IPS DF 6.9 (cell line): ENCODE results near the gene TMEM214.

Source experiments
- DNase-seq: peaks from one replicate; pipeline ENCODE4 v3.0.0-alpha.2; 2013; ENCODE audit warnings: low read depth, low spot score
- H3K27ac ChIP-seq: one replicate; pipeline ENCODE4 v1.5.1; 2013; ENCODE audit warnings: low read length, control low read depth
- H3K27me3 ChIP-seq: 2 replicates; pipeline ENCODE4 v1.6.1; 2013; ENCODE audit warnings: mild to moderate bottlenecking, low read length; ENCODE audit not compliant: control insufficient read depth, insufficient read depth
- H3K36me3 ChIP-seq: 2 replicates; pipeline ENCODE4 v1.6.1; 2013; ENCODE audit warnings: low read length; ENCODE audit not compliant: control insufficient read depth, insufficient read depth
- H3K4me1 ChIP-seq: 2 replicates; pipeline ENCODE4 v1.6.1; 2013; ENCODE audit warnings: low read length; ENCODE audit not compliant: control insufficient read depth, insufficient read depth
- H3K4me3 ChIP-seq: 2 replicates; pipeline ENCODE4 v1.5.1; 2013; ENCODE audit warnings: mild to moderate bottlenecking, low read length
- H3K9me3 ChIP-seq: 2 replicates; pipeline ENCODE4 v1.6.1; 2013; ENCODE audit warnings: low read length, inconsistent platforms; ENCODE audit not compliant: control insufficient read depth, insufficient read depth
- WGBS: extraction: QIAGEN DNeasy Blood & Tissue Kit; methylation state at CpG from one replicate; pipeline ENCODE4 v1.1.7; 2013; ENCODE audit warnings: mixed read lengths, missing lambda C conversion rate; ENCODE audit not compliant: insufficient read length, insufficient coverage; 5-methylcytosine and 5-hydroxymethylcytosine counted together

The TMEM214 gene

DNA sequence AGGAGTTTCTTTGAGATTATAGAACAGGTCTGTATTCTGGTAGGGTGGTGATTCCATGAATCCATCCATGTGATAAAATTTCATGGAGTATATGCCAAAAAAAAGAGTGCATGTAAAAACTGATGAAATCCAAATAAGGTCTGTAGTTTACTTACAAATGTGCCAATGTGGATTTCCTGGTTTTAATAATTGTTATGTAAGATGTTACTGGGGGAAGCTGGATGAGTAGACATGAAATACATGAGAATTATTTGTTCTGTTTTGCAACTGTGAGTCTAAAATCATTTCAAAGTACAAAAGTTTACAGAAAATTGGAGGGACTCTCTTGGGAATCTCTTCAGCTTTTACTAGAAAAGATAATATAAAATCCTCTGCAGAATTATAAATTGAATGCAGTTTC, 23.7 kb upstream of the TMEM214 start:
- Histone ChIP-seq H3K4me3 (no peak overlapping the region), H3K4me1 (no peaks in the 10 kb centered on the region), H3K9me3 (no peaks in the 10 kb centered on the region), H3K27ac (no peak overlapping the region), H3K27me3 (no peaks in the 10 kb centered on the region), H3K36me3 (no peaks in the 10 kb centered on the region; the same call in 1 of the 2 replicates)
- DNase-seq: no peak

DNA sequence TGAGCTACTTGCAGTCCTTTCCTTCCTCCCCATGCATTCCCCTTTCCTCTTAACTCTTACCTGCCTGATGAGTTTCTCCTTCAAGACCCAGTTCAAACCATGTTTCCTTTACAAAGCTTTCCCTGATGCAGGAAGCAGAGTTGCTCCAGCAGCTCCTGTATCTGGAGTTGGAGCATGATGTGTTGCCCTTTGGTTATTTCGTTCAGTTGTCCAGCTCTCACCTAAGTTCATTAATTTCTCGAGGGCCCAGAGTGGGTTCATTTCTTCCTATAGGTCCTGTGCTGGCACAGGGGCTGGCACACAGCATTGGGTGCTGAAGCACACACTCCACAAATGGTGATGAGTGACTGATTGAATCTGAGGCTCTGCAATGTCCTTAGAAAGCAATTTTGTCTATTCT, 23.0 kb upstream of the TMEM214 start:
- H3K36me3 ChIP-seq: no peaks in the 10 kb centered on the region; the same call in 1 of the 2 replicates
- no peaks in the 10 kb centered on the region for H3K27me3 ChIP-seq
- H3K4me1 ChIP-seq: no peaks in the 10 kb centered on the region
- H3K4me3 ChIP-seq: no peak overlapping the region
- WGBS: no CpG with 5 or more reads among the region's 2 CpGs
- H3K9me3 ChIP-seq: no peaks in the 10 kb centered on the region
- H3K27ac ChIP-seq: no peak overlapping the region
- DNase-seq: no peak

DNA sequence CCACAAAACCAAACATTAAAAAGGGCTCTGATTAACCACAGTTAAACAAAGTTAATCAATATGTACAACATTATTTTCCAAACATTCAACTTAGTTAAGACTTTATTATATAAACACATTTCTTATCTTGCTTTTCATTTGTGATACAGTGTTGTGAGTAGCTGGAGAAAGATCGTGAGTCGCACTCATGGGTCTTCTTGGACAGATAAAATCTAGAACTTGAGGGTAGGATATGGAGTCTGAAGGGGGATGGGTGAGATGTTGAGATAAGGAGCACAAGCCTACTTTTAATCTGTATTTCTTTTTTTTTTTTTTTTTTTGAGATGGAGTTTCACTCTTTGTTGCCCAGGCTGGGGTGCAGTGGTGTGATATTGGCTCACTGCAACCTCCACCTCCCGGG, 22.6 kb upstream of the TMEM214 start:
- Histone ChIP-seq H3K36me3 (no peaks in the 10 kb centered on the region; the same call in 1 of the 2 replicates), H3K4me1 (no peaks in the 10 kb centered on the region), H3K9me3 (no peaks in the 10 kb centered on the region), H3K27me3 (no peaks in the 10 kb centered on the region), H3K4me3 (no peak overlapping the region), H3K27ac (no peak overlapping the region)
- WGBS: no CpG with 5 or more reads among the region's 3 CpGs
- DNase-seq: no peak

DNA sequence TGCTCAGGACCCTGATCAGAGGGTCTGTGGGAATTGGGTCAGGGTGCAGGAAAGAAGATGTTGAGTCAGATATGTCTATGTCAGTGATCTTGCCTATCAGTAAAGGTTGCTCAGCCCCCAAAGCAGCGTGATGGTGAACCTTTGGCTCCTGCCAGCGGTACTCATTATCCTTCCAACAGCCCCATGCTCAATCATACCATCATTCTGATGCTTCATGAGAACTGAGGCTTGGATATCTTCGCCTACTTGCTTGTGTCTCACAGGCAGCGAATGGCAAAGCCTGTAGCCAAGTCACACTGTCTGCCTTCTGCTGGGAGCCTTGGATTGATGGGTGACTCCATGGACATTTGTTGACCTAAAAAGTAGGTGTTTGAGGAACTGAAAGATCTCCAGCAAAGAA, 19.0 kb upstream of the TMEM214 start:
- no peak overlapping the region for H3K27ac ChIP-seq
- WGBS: no CpG with 5 or more reads among the region's 4 CpGs
- no peak overlapping the region for H3K4me3 ChIP-seq
- no peaks in the 10 kb centered on the region; the same call in 1 of the 2 replicates for H3K36me3 ChIP-seq
- no peak for DNase-seq
- H3K27me3 ChIP-seq: no peaks in the 10 kb centered on the region
- H3K4me1 ChIP-seq: no peaks in the 10 kb centered on the region; the same call in 1 of the 2 replicates
- no peaks in the 10 kb centered on the region for H3K9me3 ChIP-seq

DNA sequence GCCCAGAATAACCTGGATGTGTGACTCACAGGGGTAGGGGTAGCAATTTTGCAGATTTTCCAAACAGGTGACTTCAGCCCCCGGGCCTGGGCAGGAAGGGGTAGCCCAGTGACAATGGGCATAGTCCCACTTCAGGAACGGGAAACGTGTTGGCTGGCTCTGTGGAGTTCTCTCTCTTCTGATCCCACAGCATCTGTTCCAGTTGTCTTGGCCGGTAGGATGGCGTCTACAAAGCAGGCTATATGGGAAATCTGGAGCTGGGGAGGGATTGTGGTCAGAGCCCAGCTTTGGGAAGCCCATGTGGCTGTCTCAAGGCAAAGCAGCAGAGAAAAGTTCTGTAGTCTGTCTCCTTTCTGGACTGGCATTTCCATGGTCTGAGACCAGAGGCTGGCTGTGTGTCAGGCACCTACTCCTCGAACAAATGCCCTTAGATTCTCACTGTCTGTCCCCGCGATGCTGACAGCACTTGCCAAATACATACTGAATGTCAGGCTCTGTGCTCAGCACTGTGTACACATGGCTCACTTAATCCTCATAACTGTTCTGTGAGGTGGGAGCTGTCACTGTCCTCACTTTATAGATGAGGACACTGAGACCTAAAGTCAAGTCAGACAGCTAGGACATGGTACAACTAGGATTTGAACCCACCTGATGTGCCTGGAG, 17.9 kb upstream of the TMEM214 start:
- H3K36me3 ChIP-seq: no peaks in the 10 kb centered on the region; the same call in 1 of the 2 replicates
- no peaks in the 10 kb centered on the region for H3K27me3 ChIP-seq
- H3K4me1 ChIP-seq: no peaks in the 10 kb centered on the region; the same call in 1 of the 2 replicates
- no peak overlapping the region for H3K4me3 ChIP-seq
- no peak overlapping the region for H3K27ac ChIP-seq
- H3K9me3 ChIP-seq: no peaks in the 10 kb centered on the region
- DNase-seq: no peak
- no CpG with 5 or more reads among the region's 8 CpGs for WGBS

DNA sequence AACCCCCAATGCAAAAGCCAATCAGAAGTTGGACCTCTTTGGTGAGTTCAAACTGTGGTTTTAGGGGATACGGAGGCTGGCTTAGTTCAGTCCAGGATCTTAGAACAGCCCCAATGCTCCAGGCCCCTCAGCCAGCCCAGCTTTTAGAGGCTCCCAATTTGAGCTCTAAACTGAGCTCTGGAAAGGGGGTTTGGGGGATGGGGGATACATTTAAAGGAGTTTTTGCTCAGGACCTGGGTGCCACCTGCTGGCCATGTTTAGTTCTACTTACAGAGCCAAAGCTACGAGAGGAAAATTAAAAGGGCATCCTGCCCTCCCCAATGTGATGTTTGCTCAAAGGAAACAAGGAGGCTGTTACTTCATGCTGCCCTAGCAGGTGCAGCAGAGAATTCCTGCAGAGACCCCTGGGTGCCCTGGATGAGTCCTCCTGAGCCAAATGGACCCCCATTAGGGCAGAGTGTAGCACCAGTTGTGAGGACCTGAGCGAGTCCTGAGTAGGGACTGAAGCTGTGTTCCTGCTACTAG, 15.9 kb upstream of the TMEM214 start:
- H3K4me3 ChIP-seq: no peak overlapping the region
- H3K36me3 ChIP-seq: no peaks in the 10 kb centered on the region; the same call in 1 of the 2 replicates
- H3K27ac ChIP-seq: no peak overlapping the region
- WGBS: no CpG with 5 or more reads among the region's 3 CpGs
- peak; percentile 63 for DNase-seq
- no peaks in the 10 kb centered on the region; the same call in 1 of the 2 replicates for H3K4me1 ChIP-seq
- H3K9me3 ChIP-seq: no peaks in the 10 kb centered on the region
- H3K27me3 ChIP-seq: no peaks in the 10 kb centered on the region

DNA sequence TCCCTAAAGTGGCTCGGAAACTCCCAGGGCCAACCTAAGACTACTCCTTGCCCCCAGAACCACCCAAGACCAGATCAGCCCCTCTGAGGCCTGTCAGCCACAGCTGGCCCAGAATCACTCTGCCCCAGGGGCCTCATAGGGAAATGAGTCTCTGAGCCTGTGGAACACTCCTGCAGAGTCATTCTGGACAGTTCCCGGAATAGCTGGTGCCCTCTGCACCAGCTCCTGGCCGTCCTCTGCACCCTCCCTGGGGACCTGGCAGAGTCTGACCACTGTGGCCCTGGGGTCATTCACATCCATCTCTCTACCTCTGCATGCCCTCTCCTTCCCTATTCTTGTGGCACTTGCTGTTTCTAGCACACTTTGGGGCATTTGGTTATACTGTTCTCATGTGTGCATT, 14.6 kb upstream of the TMEM214 start:
- no peak for DNase-seq
- WGBS: no CpG with 5 or more reads among the region's 3 CpGs
- no peaks in the 10 kb centered on the region for H3K27me3 ChIP-seq
- H3K9me3 ChIP-seq: no peaks in the 10 kb centered on the region
- no peak overlapping the region for H3K4me3 ChIP-seq
- H3K4me1 ChIP-seq: no peaks in the 10 kb centered on the region; the same call in 1 of the 2 replicates
- no peaks in the 10 kb centered on the region; the same call in 1 of the 2 replicates for H3K36me3 ChIP-seq
- no peak overlapping the region for H3K27ac ChIP-seq

DNA sequence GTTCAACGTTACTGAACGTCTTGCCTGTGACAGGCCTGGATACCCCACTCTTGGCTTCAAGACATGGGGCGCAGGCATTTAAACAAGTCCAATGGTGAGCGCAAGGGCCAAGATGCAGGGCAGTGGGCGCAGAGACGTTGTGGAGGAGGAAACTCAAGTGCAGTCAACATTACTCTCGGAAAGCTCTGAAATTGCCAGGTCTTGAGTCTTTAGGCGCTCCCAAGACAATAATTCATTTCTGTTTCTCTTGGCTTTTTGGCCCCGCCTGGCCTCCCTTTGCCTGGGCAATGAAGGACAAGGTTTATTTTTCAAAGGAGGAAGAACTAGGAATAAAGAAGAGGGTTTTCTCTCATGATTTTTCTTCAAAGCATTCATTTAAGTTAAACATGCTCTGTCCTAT, 13.3 kb upstream of the TMEM214 start:
- Histone ChIP-seq H3K4me1 (peaks cover 1% of the 10 kb centered on the region; the same call in 1 of the 2 replicates), H3K27me3 (no peaks in the 10 kb centered on the region), H3K9me3 (no peaks in the 10 kb centered on the region), H3K27ac (no peak overlapping the region), H3K36me3 (no peaks in the 10 kb centered on the region; the same call in 1 of the 2 replicates), H3K4me3 (no peak overlapping the region)
- no peak for DNase-seq
- WGBS: no CpG with 5 or more reads among the region's 9 CpGs

DNA sequence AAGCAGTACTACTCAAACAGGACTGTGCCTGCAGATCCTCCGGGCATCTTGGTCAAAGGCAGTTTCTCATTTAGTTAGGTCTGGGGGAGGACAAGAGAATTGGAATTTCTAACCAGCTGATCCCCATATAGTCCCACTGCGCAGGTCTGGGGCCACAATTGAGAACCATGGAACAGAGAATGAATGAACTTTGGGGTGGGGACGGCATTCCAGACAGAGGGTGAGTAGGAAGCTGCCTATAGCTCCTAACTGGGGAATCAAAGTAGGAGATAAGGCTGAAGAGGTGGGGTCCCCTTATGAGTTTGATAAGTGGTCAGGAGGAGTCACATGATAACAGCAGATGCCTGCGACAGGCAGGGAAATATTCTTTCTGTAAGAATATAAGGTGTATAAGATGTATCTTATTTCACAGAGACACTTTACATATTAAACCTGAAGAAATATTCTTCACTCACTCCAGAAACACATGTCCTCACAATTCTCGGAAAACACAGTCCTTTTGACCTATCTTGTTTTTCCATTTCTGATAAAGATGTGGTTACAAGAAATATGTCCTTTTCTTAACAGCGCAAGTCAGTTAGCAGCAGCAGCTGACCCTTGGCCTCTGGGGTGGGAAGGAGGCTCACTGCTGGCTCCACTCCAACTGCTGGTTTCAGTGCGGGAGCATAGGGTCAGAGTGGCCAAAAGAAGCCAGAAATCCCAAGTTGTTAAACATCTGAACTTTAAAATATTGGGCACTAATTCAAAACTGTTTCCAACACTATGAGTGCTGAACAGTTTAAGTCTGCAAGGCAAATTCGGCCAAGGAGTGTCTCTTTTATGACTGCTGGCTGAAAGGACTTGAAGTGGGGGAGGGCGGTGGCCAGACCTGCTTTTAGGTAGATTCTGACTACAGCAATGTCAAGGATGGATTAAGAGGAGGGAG, 12.6 kb upstream of the TMEM214 start:
- Histone ChIP-seq H3K4me1 (peaks cover 1% of the 10 kb centered on the region; the same call in 1 of the 2 replicates), H3K4me3 (no peak overlapping the region), H3K27ac (no peak overlapping the region), H3K9me3 (no peaks in the 10 kb centered on the region), H3K36me3 (no peaks in the 10 kb centered on the region), H3K27me3 (no peaks in the 10 kb centered on the region)
- WGBS: no CpG with 5 or more reads among the region's 9 CpGs
- DNase-seq: no peak

DNA sequence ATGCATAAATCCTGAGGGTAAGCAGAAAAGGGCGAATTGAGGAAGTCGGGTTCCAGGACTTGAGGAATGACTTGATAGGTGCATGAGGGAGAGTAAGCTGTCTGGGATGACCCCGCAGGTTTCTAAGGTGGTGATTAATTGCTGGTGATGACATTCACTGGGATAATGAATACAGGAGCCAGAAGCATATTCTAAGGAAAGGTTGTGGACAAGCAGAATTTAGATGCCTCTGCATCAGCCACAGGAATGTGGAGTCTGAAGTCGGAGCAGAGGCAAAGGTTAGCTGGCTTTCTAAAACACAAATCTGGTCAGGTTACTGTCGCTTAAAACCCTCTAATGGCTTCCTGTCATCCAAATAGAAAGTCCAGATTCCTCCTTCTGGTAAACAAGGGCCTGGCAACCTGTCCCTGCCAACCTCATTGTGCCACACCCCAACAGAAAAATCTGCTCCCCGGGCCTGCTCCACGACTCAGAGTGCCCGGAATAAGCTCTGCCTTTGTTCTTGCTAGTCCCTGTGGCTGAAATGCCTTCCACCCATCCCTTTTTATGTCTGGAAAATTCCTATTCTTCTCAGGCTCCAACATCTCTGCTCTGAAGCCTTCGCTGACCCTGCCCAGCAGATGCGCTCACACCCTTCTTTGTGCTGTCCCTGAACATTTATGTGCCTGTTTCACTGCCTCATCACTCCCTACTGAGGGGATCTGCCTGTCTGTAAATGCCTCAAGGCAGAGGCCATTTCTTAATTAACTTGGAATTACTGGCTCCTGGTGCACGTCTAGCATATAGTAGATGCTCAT, 11.3 kb upstream of the TMEM214 start:
- Histone ChIP-seq H3K27ac (no peak overlapping the region), H3K4me3 (no peak overlapping the region)

More for the DNA sequence above, 11.3 kb upstream of the TMEM214 start:
- no peaks in the 10 kb centered on the region for H3K9me3 ChIP-seq
- H3K36me3 ChIP-seq: no peaks in the 10 kb centered on the region
- no peaks in the 10 kb centered on the region for H3K27me3 ChIP-seq
- WGBS: no CpG with 5 or more reads among the region's 11 CpGs
- H3K4me1 ChIP-seq: peaks cover 1% of the 10 kb centered on the region; the same call in 1 of the 2 replicates
- no peak for DNase-seq
